Activated CD8-positive, alpha-beta memory T cell treated with anti-CD3 and anti-CD28 coated beads for 24 hours (primary cell): ENCODE data around the gene NECTIN2.
"Not testable (repeated sequence)": the region's sequence is repeated elsewhere in the genome, so short reads cannot be mapped to it uniquely, and the experiment has no call there.

ENCODE experiments used
- DNase-seq: peaks from one replicate; pipeline ENCODE4 v3.0.0-alpha.2; 2020

The NECTIN2 gene

GRCh38 chr19:44911896-44912295 lies 65.8 kb downstream of the NECTIN2 start:
- not testable (repeated sequence) for DNase-seq

GRCh38 chr19:44912854-44913253 lies 66.8 kb downstream of the NECTIN2 start:
- DNase-seq: no peak

- DNase-seq: not testable (repeated sequence)
Observed at GRCh38 chr19:44913512-44914432, 67.7 kb downstream of the NECTIN2 start.

- peak; percentile 90 for DNase-seq
Observed at GRCh38 chr19:44914433-44915206, 68.5 kb downstream of the NECTIN2 start, which contains the start of gene APOC1. APOC1 (plus strand) TSS chr19:44914608; CDS start chr19:44914892, 284 bp downstream.

- no peak for DNase-seq
Observed at GRCh38 chr19:44924243-44924725, 78.2 kb downstream of the NECTIN2 start.

GRCh38 chr19:44925114-44925891 lies 79.2 kb downstream of the NECTIN2 start:
- no peak for DNase-seq

GRCh38 chr19:44926245-44927077 lies 80.4 kb downstream of the NECTIN2 start:
- DNase-seq: not testable (repeated sequence)

- DNase-seq: no peak
Observed at GRCh38 chr19:44927746-44928145, 81.6 kb downstream of the NECTIN2 start.

- no peak for DNase-seq
Observed at GRCh38 chr19:44930088-44930487, 84.0 kb downstream of the NECTIN2 start.

- DNase-seq: no peak
Observed at GRCh38 chr19:44931541-44931940, 85.4 kb downstream of the NECTIN2 start.
